Endothelial cell of umbilical vein (primary cell): Measurements from ENCODE around the gene NCF4. TPM values are rescaled to one million over a fixed set of nuclear protein-coding genes. Genes with fewer than 3 reads are reported as not detected.

ENCODE experiments used
- BruUV-seq: library from RNA; stranded (reverse); fragments of 400-500 nt; replicated peaks from 2 replicates; lab custom pipeline; 2021; lab: Mats Ljungman, UMichigan
- CTCF ChIA-PET: fragments of 300-600, 350-600 bp; sonication (Branson Sonifier 250); formaldehyde crosslinking; loops from one replicate; lab custom pipeline; 2021; ENCODE audit warnings: antibody characterized with exemption, inconsistent platforms; lab: Charles Lee
- POLR2A ChIA-PET: fragments of 300-600, 350-600 bp; sonication (Branson Sonifier 250); formaldehyde crosslinking; loops from one replicate; lab custom pipeline; 2021; ENCODE audit warnings: antibody characterized with exemption, inconsistent platforms; lab: Charles Lee
- DNase-seq: peaks from one replicate; pipeline ENCODE4 v3.0.0-alpha.2; 2011; ENCODE audit warnings: low read depth, low spot score
- FAIRE-seq: peaks from 2 replicates; lab custom pipeline; 2011; peaks lifted over from hg19 to GRCh38; lab: Jason Lieb, UNC
- H2AFZ ChIP-seq: 2 replicates; pipeline ENCODE4 v1.6.0; 2012; ENCODE audit warnings: low read depth, low read length, control low read depth, inconsistent platforms
- H3K27ac ChIP-seq: 2 replicates; pipeline ENCODE4 v1.5.1; 2011; ENCODE audit warnings: low read depth, mild to moderate bottlenecking, control low read depth, low read length, moderate library complexity; ENCODE audit not compliant: insufficient read depth
- H3K27me3 ChIP-seq, 2 experiments: 2 replicates each; pipeline versions ENCODE4 v1.6.0 to v1.6.1; 2011; ENCODE audit warnings: low read length in 2 of 2, mixed read lengths in 1 of 2; ENCODE audit not compliant: control insufficient read depth in 2 of 2, insufficient read depth in 2 of 2
- H3K36me3 ChIP-seq, 2 experiments: 2 replicates in 1 of 2; 3 replicates in 1 of 2; pipeline ENCODE4 v1.5.1; 2011; ENCODE audit warnings: low read length in 2 of 2, mild to moderate bottlenecking in 1 of 2, moderate library complexity in 1 of 2; ENCODE audit not compliant: control insufficient read depth in 2 of 2, insufficient read depth in 2 of 2; ENCODE audit errors: extremely low read depth in 1 of 2
- H3K4me1 ChIP-seq: 3 replicates; pipeline ENCODE4 v1.5.1; 2011; ENCODE audit warnings: mild to moderate bottlenecking, low read length; ENCODE audit not compliant: control insufficient read depth, insufficient read depth; ENCODE audit errors: extremely low read depth
- H3K4me2 ChIP-seq: 2 replicates; pipeline ENCODE4 v1.6.1; 2011; ENCODE audit warnings: low read length, control low read depth, mixed read lengths; ENCODE audit not compliant: insufficient read depth
- H3K4me3 ChIP-seq, 3 experiments: fragments of 200-600 bp in 1 of 3; sonication (generic), shearing (Covaris generic) in 1 of 3; replicated peaks in 1 of 3; 2 replicates each; pipeline ENCODE4 v1.5.1; 2011 to 2016; ENCODE audit warnings: control low read depth in 3 of 3, low read length in 3 of 3, mild to moderate bottlenecking in 2 of 3, inconsistent platforms in 1 of 3, low read depth in 1 of 3, moderate library complexity in 1 of 3; ENCODE audit not compliant: insufficient read depth in 1 of 3
- H3K79me2 ChIP-seq: 2 replicates; pipeline ENCODE4 v1.6.0; 2012; ENCODE audit warnings: low read length, inconsistent platforms; ENCODE audit not compliant: control insufficient read depth, insufficient read depth
- H3K9ac ChIP-seq: replicated peaks from 2 replicates; pipeline ENCODE3; 2011; ENCODE audit warnings: low read length, control low read depth; ENCODE audit not compliant: insufficient read depth; ENCODE audit errors: extremely low read depth
- H3K9me1 ChIP-seq: replicated peaks from 3 replicates; pipeline ENCODE4 v1.6.0; 2011; ENCODE audit warnings: mild to moderate bottlenecking, low read length; ENCODE audit not compliant: control insufficient read depth, insufficient read depth; ENCODE audit errors: extremely low read depth
- H3K9me3 ChIP-seq: replicated peaks from 2 replicates; pipeline ENCODE4 v1.5.1; 2012; ENCODE audit warnings: low read length, inconsistent platforms; ENCODE audit not compliant: control insufficient read depth, insufficient read depth
- H4K20me1 ChIP-seq: replicated peaks from 2 replicates; pipeline ENCODE3; 2011; ENCODE audit warnings: mild to moderate bottlenecking, low read length; ENCODE audit not compliant: control insufficient read depth, insufficient read depth; ENCODE audit errors: extremely low read depth
- EZH2 ChIP-seq: IDR thresholded peaks from 2 replicates; pipeline ENCODE4 v1.6.1; 2012; ENCODE audit warnings: borderline replicate concordance, low read depth, mild to moderate bottlenecking, moderate library complexity, low read length, inconsistent platforms; ENCODE audit not compliant: severe bottlenecking
- FOS ChIP-seq: IDR thresholded peaks from 2 replicates; pipeline ENCODE4 v1.6.1; 2011; ENCODE audit warnings: mild to moderate bottlenecking, low read length, moderate library complexity, borderline replicate concordance; ENCODE audit not compliant: insufficient read depth
- GATA2 ChIP-seq: IDR thresholded peaks from 2 replicates; pipeline ENCODE4 v1.7.0; 2011; ENCODE audit warnings: low read depth, mild to moderate bottlenecking, moderate library complexity, mixed read lengths, low read length; ENCODE audit not compliant: insufficient read length, insufficient read depth
- JUN ChIP-seq: IDR thresholded peaks from 2 replicates; pipeline ENCODE4 v1.6.1; 2011; ENCODE audit warnings: borderline replicate concordance, low read depth; ENCODE audit not compliant: insufficient read length, insufficient read depth
- MYC ChIP-seq: IDR thresholded peaks from one replicate; pipeline ENCODE4 v1.6.1; 2011; ENCODE audit warnings: mild to moderate bottlenecking, low read depth, low read length
- POLR2A ChIP-seq: IDR thresholded peaks from 2 replicates; pipeline ENCODE4 v1.6.1; 2012; ENCODE audit warnings: low read depth, mild to moderate bottlenecking, control low read depth, low read length
- POLR2AphosphoS5 ChIP-seq: IDR thresholded peaks from 2 replicates; pipeline ENCODE4 v1.6.1; 2012; ENCODE audit warnings: low read depth, mild to moderate bottlenecking, control low read depth, low read length, moderate library complexity; ENCODE audit not compliant: insufficient read depth
- dilution Hi-C: fragments of 300-500 bp; cut with MboI; formaldehyde crosslinking; loops from one replicate; pipeline ENCODE4 v1.15.0; 2019; ENCODE audit warnings: low sequenced_read_pairs; ENCODE audit not compliant: extremely low pct_ligation_motif_present
- intact Hi-C: fragments of 100-400 bp; cut with micrococcal nuclease; formaldehyde crosslinking; loops from one replicate; pipeline ENCODE4 v1.10.0; 2022
- polyA plus RNA-seq, 4 experiments: library from polyadenylated mRNA; depleted of rRNA in 3 of 4; stranded (reverse) in 3 of 4; unstranded in 1 of 4; fragments of >200 nt; gene quantifications; 2 replicates each; pipeline versions ENCODE4 v1.2.1 to v1.2.3, GENCODE V29; 2011 to 2012; ENCODE audit warnings: missing spikeins in 1 of 4
- total RNA-seq: library from RNA; stranded (reverse); gene quantifications from 2 replicates; pipeline ENCODE4 v1.2.3, GENCODE V29; 2021
- TF ChIP-seq, protein P1 (sequence below), 2 donors: IDR thresholded peaks; 1 replicate in 1 of 2; 2 replicates in 1 of 2; pipeline ENCODE4 v1.5.1; 2011; ENCODE audit warnings: low read length in 2 of 2, mild to moderate bottlenecking in 2 of 2, moderate library complexity in 2 of 2, control low read depth in 1 of 2, inconsistent platforms in 1 of 2, low read depth in 1 of 2; ENCODE audit not compliant: insufficient read depth in 1 of 2; ENCODE audit errors: extremely low read depth in 1 of 2
- TF ChIP-seq, protein P2 (sequence below): IDR thresholded peaks from 2 replicates; pipeline ENCODE4 v1.6.1; 2011; ENCODE audit not compliant: insufficient read depth, insufficient read length

NCF4 gene
- total and polyA plus RNA-seq, 2 donors (not counting 3 experiments of a cell fraction or from before 2014, with no cell fraction given), result 0.07 TPM; not detected in 1

DNA sequence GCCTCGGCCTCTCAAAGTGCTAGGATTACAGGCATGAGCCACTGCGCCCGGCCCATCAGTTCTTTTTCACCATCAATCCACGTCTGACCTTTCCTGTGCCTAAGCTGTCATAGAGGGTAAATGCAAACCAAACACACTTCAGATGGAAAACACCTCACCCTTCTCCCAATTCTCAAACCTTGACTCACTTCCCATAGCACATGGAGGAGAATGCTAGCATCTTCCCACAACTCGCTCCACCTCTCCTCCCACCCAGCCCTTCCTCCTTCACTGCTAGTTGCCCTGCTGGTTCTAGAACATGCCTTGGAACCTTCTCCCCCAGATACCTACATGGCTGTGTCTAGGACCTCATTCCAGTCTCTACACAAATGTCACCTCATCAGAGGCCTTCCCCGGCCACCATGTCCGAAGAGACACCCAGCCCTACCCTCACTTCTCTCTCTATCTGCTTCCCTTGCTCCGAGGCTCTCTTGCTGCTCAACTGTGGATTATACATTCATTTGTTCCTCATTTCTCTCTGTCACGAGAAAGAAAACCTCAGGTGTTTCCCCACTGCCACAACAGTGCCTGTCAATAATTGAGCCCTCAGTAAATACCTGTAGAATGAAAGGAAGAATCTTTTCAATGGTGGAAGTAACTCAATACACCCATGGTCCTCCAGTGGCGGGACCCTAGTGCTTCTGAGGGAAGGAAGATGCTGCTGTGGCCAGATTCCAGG lies 21.3 kb upstream of the NCF4 start:
- ChIA-PET POLR2A (no interaction called here), CTCF (interaction anchor here (1.6 kb wide), 1 partner anchor 17 kb away, joined by 3 read pairs; no protein-coding TSS in a partner anchor)
- no peak for FAIRE-seq
- no peak for DNase-seq
- Histone ChIP-seq H3K27me3 (peaks cover 5% of the 10 kb centered on the region in 2 experiments), H3K79me2 (no peaks in the 10 kb centered on the region), H3K27ac (no peak overlapping the region), H2AFZ (no peak overlapping the region), H3K4me1 (no peaks in the 10 kb centered on the region), H3K9ac (no peak overlapping the region), H3K9me1 (no peaks in the 10 kb centered on the region), H3K4me3 (no peak overlapping the region), H3K9me3 (no peaks in the 10 kb centered on the region), H3K4me2 (no peak overlapping the region), H4K20me1 (no peaks in the 10 kb centered on the region), H3K36me3 (no peaks in the 10 kb centered on the region)
- TF ChIP-seq JUN (no peak), EZH2 (no peak), FOS (no peak), POLR2AphosphoS5 (no peak), GATA2 (no peak), POLR2A (no peak), MYC (no peak)
- TF ChIP-seq, protein P1, sequence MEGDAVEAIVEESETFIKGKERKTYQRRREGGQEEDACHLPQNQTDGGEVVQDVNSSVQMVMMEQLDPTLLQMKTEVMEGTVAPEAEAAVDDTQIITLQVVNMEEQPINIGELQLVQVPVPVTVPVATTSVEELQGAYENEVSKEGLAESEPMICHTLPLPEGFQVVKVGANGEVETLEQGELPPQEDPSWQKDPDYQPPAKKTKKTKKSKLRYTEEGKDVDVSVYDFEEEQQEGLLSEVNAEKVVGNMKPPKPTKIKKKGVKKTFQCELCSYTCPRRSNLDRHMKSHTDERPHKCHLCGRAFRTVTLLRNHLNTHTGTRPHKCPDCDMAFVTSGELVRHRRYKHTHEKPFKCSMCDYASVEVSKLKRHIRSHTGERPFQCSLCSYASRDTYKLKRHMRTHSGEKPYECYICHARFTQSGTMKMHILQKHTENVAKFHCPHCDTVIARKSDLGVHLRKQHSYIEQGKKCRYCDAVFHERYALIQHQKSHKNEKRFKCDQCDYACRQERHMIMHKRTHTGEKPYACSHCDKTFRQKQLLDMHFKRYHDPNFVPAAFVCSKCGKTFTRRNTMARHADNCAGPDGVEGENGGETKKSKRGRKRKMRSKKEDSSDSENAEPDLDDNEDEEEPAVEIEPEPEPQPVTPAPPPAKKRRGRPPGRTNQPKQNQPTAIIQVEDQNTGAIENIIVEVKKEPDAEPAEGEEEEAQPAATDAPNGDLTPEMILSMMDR (IDR thresholded peaks at IDR 0.05; ENCODE audit: extremely low read depth in 1 of 2, insufficient read depth in 1 of 2, low read depth in 1 of 2, low read length in 2 of 2), result no peak
- TF ChIP-seq, protein P2, sequence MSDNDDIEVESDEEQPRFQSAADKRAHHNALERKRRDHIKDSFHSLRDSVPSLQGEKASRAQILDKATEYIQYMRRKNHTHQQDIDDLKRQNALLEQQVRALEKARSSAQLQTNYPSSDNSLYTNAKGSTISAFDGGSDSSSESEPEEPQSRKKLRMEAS, result no peak
- dilution Hi-C loops, result loop anchor here (10.0 kb wide), 1 partner anchor 65 kb away; the partner anchor contains the start of gene IFT27
- no TSS peak for BruUV-seq
- intact Hi-C loops, result no loop called here
